Endothelial cell of umbilical vein (primary cell): Measurements from ENCODE around the gene KIAA0825.

Source experiments
- POLR2A ChIP-seq: IDR thresholded peaks from 2 replicates; pipeline ENCODE4 v1.6.1; 2012; ENCODE audit warnings: low read depth, mild to moderate bottlenecking, control low read depth, low read length
- TF ChIP-seq, protein P1 (sequence below), 2 donors: IDR thresholded peaks; 1 replicate in 1 of 2; 2 replicates in 1 of 2; pipeline ENCODE4 v1.5.1; 2011; ENCODE audit warnings: low read length in 2 of 2, mild to moderate bottlenecking in 2 of 2, moderate library complexity in 2 of 2, control low read depth in 1 of 2, inconsistent platforms in 1 of 2, low read depth in 1 of 2; ENCODE audit not compliant: insufficient read depth in 1 of 2; ENCODE audit errors: extremely low read depth in 1 of 2

- TF ChIP-seq, protein P1, sequence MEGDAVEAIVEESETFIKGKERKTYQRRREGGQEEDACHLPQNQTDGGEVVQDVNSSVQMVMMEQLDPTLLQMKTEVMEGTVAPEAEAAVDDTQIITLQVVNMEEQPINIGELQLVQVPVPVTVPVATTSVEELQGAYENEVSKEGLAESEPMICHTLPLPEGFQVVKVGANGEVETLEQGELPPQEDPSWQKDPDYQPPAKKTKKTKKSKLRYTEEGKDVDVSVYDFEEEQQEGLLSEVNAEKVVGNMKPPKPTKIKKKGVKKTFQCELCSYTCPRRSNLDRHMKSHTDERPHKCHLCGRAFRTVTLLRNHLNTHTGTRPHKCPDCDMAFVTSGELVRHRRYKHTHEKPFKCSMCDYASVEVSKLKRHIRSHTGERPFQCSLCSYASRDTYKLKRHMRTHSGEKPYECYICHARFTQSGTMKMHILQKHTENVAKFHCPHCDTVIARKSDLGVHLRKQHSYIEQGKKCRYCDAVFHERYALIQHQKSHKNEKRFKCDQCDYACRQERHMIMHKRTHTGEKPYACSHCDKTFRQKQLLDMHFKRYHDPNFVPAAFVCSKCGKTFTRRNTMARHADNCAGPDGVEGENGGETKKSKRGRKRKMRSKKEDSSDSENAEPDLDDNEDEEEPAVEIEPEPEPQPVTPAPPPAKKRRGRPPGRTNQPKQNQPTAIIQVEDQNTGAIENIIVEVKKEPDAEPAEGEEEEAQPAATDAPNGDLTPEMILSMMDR (IDR thresholded peaks at IDR 0.05; ENCODE audit: extremely low read depth in 1 of 2, insufficient read depth in 1 of 2, low read depth in 1 of 2, low read length in 2 of 2): no peak
- no peak for TF ChIP-seq POLR2A
Observed at GRCh38 chr5:94463739-94464138, 154.7 kb downstream of the KIAA0825 start.
